ENCODE data around the gene PHKA2.

PHKA2 gene

DNA sequence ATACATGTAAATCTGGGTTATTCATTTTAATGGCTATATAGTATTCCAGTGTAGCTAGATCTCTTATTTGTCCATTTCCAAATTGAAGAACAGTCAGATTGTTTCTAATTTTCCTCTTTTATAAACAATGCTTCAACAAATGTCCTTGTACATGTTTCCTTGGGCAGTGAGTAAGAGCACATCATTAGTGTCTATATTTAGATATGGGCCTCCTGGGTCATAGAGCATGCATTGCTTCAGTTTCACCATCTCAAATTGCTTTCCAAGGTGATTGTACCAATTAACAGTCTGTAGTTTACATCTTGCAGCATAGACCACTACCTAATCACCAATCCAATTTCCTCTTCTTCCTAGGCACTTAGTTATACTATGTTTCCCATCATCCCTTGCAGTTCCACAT lies 13.4 kb downstream of the PHKA2 start:
- no peak for DNase-seq

DNA sequence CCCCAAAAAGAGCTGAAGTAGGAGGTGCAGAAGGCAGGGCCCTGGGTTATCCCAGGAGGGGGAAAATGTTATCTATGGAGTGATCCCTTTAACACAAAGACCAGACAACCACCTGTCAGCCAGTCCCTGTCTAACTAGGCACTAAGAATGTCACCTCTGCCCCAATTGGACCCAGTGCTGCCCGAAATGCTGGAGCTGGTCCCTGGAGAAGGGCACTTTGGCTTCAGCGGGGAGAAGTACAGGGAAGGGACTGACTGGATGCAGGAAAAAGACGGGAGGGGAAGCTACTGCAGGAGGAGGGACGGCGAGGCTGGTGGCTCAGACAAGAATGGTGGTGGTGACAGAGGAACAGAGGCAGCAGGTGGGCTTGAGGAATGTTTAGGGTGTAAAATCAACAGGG lies 17.3 kb downstream of the PHKA2 start:
- no peak for DNase-seq

DNA sequence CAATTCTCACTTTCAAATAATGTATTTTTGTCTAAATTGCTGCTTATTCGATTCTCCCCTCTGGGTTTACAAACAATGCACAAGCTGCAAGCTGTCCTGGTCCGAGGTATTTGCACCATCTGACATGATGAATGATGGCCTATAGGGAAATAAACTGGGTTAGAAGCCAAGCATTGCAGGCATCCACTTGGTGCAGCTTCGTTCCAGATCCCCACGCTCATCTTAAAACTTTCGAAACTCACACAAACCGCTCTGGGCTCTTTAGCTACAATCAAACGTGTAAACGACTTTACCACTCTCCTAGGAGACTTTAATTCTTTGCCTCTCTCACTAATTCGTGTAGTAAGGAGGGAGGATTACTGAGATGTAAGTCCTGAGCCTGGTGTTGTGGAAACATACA lies 19.0 kb downstream of the PHKA2 start:
- DNase-seq, result no peak

DNA sequence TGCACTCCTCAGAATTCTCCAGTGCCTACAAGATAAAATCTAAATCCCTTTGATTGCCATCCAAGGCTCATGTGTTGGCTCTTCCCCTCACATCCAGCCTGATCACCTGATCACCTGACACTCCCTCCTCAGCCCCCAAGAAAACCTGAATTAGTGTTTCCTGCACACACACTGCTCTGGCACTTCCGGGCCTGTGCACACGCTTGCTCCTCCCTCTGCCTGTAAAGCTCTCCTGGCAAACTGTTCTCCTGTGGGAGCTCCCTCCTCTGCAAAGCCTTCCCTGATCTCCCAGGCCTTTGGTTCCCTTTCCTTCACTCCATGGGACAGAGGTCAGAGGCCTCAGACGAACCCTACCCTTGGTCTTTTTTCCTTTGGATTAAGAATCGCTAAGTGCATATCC lies 19.9 kb downstream of the PHKA2 start:
- DNase-seq, result no peak

DNA sequence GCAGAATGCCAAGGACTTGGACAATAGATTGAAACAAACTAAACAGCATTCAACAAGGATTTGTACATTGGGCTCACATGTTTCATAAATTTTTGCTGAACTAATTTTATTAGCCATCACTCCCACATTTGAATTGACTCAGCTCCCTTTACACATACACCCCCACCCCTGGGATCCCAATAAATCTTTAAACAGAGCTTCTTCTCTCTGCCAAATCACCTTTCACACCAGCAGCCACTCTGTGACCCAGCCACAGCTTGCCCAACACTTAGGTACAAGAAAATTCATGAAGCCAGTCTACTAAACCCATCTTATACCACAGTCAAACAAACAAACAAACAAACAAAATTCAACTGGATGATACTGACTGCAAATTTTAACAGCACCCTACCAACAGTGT lies 21.6 kb downstream of the PHKA2 start:
- no peak for DNase-seq

DNA sequence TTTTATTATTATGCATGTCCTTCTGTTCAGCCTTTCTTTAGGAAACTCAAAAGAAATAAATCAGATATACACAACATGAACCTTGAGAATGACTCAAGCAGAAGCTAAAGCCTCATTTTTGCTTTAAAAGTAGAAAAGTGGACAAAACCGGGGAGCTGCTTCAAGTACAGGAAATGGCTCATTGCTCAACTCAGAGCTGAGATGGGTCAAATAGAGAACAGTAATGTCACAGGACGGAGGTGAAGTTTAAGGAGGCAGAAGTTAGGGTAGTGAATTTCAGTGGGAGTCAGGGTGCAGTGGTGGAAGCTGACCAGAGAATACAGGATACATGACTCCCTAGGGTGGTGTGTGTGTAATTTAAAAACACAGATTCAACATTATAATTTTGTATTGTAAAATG lies 22.2 kb downstream of the PHKA2 start:
- no peak for DNase-seq

DNA sequence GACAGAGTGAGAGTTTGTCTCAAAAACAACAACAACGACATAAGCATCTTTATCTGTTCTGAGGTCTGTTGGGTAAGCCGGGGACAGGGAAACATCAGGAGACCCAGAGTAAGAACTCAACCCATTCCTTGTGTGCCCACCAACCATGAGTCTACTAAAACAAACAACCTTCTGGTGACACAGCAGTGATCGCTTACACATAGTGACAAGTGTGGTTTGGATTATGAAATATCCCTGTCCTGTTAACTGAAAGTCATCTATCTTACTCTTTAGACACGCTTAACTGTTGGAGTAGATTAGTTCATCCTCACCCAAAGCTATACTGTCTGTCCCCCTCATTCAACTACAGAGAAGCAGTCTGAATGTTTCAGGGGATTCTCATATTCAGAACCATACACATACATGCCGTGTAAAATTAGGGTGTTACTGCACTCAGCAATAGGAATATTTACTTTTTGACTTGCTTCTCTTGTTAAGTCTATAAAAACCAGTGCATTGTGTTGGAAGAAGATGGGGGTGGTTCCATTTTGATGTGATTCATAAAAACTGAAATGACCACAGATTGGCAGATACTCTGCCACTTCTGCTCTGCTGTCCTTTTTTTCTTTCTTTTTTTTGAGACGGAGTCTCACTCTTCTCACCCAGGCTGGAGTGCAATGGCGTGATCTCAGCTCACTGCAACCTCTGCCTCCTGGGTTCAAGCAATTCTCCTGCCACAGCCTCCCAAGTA lies 27.4 kb downstream of the PHKA2 start:
- DNase-seq, result no peak

DNA sequence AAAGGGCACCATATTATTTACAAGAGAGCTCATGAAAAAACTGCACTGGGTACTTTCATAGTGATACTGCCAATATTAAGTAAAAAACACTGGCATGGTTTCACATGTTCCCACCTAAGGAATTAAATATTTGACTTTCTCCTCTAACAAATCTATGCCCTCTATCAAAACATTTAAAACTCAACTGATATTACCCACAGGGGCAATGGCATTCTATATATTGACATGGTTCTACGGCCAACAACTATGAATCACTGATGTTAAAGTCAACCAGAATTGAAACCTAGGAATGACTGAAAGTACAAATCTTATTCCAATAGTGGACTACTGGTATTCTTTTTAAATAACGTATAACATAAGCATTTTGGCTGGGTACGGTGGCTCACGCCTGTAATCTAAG lies 28.2 kb downstream of the PHKA2 start:
- DNase-seq, result no peak

DNA sequence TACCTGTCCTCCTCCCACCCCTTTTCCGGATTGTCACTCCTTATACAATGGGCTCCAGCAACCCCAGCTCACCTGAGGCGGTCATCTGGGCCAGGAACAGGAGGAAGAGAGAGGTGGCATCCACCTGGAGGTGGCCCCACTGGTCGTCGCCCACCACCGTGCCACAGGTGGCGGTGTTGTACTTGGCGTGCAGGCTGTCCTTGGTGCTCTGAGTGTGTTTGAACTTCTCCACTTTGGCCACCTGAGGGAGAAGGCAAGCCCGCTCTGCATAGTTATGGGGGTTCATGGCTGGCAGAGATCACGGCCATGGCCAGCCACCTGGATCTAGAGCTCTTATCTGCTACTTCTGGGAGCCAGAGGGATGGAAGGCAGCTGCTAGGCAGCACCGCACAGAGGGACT lies 32.9 kb downstream of the PHKA2 start:
- DNase-seq, result no peak

DNA sequence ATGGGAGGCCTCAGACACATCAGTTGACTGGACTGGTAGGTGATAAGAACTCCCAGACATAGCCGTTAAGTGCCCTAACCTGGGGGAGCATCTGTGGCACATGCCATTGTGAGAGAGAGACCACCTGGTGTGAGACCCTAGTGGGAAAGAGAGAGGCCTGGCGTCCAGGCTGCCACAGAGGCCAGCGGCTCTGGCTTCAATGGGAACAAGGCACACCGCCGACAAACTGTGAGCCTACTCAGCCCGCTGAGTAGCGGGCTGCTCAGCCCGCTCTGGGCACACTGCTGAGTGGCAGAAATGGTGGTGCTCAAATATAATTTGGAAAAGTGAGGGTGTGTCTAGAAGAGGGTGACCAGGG lies 34.0 kb downstream of the PHKA2 start:
- no peak for DNase-seq

DNA sequence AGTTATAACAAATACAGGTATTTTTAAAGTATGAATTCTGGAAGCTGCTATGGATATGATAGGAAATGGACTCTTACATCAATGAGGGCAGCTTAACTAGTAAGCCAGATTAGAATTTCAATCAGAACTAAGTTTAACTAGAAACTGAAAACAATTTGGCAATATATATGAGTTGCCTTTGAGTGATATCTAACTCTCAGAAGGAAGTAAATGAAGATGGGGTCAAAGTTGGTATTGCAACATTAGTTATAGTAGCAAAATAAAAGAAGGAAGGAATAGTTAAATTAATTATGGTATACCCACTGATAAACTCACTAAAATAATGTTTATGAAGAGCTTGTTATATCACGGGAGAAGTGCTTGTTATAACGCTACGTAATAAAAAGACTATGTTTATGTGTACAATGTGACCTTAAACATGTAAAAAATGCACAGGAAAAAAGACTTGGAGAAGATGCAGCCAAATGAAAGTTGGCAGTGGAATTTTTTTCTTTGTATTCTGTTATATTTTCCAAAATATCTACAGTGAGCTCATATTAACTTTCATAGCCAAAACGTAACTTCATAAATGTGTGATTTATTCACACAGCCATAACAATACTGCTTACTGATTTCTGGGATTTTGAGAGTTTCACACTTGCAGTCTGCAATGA lies 34.5 kb downstream of the PHKA2 start:
- DNase-seq, result no peak

DNA sequence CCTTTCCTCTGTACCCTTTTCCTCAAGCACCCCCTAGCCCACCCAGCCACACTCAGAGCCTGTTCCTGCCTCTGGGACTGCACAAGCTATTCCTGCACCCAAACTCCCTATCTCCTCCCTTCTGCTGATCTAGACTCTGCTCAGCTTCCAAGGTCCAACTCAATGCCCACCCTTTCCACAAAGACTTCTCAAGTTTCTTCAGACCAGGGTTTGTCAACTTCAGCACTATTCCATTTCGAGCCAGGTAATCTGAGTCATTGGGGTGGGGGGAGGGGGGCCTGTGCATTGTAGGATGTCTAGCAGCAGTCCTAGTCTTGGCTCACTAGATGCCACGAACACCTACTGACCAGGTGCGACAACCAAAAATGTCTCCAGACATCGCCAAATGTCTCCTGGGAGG lies 37.3 kb downstream of the PHKA2 start:
- DNase-seq, result no peak

DNA sequence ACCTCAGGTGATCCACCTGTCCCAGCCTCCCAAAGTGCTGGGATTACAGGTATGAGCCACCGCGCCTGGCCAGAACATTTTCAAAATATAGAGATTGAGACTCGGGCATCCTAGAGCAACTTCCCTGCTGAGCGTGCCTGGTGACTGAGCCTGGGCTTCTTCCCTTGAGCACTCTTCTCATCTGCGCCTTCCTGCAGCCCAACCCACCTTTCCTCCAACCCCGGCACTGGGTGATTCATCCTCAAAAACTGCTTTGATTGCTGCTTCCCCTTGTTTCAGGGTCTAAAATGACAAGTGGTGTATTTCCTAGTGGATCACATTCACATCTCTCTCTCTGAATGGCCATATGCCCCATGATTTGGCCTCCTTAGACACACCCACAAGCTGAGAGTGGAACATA lies 37.8 kb downstream of the PHKA2 start:
- no peak for DNase-seq

DNA sequence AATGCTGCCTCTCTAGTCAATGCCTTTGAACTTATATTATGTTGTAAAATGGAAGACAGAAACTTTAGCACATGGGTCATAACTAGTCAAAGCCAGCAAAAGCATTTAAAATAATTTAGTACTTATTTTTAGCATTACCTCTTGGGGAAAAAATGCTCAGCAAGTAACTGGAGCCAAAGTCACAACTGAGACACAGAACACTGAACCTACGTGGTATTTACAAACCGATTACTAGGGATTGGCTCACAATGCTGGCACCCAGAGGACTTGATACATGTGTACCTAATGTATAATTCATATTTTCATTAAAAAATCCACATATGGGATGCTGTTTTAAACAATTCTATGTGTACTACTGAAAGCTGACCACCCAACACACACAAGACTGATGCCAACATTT lies 38.4 kb downstream of the PHKA2 start:
- DNase-seq, result no peak

DNA sequence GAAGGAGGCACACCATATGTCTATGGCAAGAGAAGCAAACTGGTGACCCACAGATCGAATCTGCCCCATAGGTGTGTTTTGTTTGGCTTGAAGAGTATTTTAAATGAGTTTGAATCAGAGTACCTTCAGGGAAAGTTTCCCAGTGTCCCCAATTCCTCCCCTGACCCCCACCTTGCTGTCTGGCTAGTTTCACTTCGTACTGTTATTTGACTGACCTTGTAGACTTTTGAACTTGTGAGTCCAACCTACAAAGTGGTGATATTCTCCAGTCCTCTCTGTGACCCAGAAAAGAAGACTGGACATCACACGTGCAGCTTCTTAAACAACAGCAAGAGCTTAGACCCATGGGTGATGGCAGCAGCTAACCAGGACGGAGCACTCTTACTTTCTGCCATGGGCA lies 39.4 kb downstream of the PHKA2 start:
- no peak for DNase-seq

DNA sequence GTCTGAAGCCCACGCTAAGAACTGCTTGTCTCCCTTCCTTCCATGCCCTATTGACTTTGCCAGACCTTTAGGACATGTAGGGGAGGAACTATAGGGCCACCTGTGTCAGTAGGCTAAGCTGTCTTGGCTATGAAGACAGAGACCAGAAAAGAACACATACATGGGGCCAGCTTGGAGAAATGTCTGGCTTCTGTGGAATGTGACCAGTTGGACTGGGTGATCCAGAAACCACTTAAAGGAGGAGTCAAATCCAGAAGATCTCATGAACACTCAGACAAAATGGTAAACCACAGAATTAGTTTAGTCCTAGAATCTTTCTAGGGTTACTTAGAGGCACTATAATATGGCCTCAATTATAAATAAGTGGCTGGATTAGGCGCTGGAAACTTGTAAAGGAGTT lies 42.0 kb downstream of the PHKA2 start:
- DNase-seq, result no peak

DNA sequence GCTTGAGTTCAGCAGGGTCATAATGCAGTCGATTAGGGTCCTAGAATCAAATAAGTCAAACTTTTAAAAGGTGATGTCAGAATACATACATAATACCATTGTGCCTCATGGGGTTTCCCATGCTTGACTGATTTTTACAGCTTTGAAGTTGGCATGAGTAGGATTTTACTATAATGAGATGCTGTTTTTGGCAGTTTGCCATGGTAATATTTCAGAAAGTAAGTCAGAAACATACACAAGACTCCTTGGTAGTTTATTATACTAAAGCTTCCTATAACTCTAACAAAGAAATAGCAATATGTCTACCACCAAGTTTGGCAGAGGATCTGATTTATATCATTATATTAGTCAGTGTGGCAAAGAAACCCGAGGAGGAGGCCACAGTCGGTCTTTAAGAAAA lies 45.2 kb downstream of the PHKA2 start:
- no peak for DNase-seq

DNA sequence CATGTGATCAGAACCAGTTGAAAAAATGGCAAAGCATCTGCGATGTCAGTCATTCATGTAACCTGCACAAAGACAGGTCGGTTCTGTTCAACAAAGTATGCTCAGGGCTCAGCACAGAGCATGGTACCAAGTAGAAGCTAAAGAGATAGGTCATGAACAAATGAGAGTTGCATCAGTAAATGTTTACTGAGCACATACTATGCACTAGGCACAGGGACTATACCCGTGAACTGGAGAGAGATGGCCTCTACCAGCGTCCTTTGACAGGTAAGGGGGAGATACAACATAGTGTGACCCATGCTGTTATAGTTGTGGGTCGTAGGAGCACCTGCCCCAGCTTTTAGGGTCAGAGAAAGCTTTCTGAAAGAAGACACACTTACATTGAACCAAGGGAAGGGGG lies 46.7 kb downstream of the PHKA2 start:
- DNase-seq, result no peak

DNA sequence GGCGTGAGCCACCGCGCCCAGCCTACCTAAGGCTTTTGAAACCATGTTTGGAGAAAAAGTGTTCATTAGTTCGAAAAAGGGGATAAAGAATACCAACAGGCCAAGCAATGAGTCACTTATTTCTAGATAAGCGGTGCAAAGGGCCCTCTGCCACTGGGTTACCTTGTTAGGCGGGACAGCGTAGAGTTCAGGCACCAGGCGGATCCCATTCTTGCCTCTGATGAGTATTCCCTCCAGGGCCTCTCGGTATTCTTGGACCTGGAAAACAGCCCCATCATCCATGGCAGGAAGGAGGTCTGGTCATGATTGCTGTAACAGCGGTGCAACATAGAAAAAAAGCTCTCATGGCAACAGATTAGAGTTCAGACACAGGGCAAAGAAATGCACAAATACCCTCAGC lies 48.0 kb downstream of the PHKA2 start:
- DNase-seq, result no peak

DNA sequence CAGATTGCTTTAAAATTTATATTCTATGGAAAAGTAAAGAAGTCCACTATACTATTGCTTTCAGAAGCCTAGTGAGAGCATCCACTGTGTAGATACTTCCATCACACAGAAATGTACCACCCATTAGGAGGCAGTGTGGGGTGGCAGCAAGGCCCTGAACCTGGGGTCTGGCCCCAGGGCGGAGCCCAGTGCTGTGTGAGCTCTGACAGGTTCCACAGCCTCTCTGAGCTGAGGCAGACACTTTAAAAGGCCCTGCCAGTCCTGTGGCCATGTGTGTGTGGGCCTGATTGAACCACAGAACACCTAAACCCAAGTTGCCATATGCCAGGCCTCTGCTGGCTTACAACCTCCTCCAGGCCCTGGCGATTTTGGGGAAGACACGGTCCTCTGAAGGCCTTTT lies 49.2 kb downstream of the PHKA2 start:
- no peak for DNase-seq

DNA sequence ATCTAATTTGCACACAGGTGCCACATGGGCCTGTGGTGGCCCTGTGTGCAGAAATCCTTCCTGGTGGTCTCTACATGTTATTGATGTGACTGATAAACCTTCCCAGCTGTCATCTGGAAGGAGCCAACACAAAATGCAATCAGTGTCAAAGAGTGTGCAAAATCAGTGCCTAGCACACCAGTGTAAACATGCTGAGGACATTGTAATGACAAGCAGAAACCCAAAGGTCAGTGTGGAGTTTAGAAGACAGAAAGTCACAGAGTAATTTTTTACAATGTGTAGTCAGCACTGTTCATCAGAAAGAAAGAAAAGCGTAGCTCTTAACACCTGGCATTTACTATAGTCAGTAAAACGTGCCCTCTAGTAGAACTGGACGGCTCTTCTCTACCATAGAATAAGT lies 50.3 kb downstream of the PHKA2 start:
- no peak for DNase-seq

DNA sequence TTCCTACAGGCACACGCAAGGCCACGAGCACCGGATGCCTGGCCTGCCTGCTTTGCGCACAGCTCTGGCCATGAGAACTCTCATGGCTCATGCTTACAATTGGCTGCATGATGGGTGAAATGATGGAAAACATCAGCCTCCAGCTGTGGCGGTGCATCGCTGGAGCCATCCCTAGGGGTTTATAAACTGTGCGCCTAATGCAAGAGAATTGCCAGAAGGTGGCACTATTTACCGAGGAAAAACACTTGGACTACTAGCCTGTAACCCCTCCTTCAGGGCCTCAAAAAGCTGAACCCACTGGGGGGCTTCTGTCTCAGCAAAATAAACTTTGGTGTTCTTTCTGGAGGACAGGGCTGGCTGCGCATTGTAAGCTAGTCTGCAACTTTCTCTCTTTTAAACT lies 51.9 kb downstream of the PHKA2 start:
- no peak for DNase-seq

DNA sequence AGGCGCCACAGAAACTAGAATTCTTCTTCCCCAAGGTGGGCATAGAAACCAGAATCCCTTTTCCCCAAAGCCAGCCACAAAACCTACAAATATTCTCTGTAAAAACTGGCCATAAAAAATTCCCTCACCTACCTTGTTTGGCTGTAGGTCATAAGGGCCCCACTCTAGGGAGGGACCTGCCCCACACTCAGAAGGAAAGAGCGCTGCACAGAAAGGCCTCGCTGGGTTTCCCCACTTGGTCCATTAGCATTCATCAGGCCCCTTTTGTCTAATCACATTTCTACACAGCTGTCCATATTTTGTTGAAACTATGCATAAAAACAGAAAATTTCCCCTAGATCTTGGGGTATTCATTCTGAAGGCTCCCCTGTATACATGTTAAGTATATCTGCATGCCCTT lies 54.1 kb downstream of the PHKA2 start:
- no peak for DNase-seq

DNA sequence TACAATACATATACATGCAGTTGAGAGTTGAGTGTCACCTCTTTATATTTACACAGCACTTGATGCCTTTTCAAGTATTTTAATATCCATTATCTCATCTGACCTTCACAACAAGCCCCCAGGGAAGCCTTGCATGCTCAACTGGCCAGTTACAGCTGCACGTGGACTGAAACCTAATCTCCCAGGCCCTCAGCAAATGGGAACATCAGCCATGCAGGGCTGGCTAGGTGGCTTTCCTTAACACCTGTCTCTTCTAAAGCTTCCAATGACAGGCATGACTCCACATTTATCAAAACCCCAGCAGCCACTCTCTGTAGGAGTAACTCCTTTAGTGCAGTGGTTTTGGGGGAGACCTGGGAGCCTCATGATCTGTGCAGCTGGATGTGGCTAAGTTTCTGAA lies 56.4 kb downstream of the PHKA2 start:
- no peak for DNase-seq

DNA sequence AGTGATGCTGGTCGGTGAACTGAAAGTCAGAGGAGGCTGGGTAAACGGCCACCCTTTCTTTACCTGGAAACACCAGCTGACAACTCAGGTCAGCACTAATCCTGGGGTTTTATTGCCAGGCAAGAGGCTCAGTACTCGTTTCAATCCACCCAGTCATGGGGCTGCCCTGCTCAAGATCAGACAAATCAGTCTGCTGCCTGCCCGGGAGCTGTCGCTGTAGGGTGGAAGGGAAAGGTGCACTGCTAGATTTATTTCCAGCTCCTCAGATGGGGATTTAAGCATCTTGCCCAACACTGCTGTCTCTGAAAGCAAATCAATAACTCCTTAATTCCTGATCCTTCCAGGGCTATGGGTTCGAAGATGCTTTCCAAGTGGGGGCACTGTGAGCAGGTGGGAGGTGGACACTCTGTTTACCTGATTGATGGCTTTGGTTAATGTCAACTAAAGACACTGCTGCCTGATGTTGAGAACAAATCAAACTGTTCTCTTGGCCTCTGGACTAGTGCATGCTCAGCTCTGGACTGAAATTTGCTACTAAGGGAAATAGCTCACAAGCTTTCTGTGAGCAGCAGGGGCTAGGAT lies 59.3 kb downstream of the PHKA2 start:
- no peak for DNase-seq

Measured in activated effector memory CD4-positive, alpha-beta T cell treated with Interleukin-2 at 50 U/mL for 16 hours (primary cell).